Hepatocyte (in vitro differentiated cells): ENCODE results near the gene GLRX2. TPM values are rescaled to one million over a fixed set of nuclear protein-coding genes. Genes with fewer than 3 reads are reported as not detected.

ENCODE experiments used
- DNase-seq: peaks from one replicate; pipeline ENCODE4 v3.0.0-alpha.2; 2016; ENCODE audit warnings: low spot score
- H2AFZ ChIP-seq: fragments of 200-600 bp; sonication (generic); 2 replicates; pipeline ENCODE4 v1.6.0; 2016; ENCODE audit warnings: antibody characterized with exemption, mild to moderate bottlenecking
- H3K27ac ChIP-seq: fragments of 200-600 bp; sonication (generic); 2 replicates; pipeline ENCODE4 v1.5.1; 2016; ENCODE audit warnings: mild to moderate bottlenecking
- H3K27me3 ChIP-seq: fragments of 200-600 bp; sonication (generic); 2 replicates; pipeline ENCODE4 v1.6.1; 2016
- H3K36me3 ChIP-seq: fragments of 200-600 bp; sonication (generic); replicated peaks from 2 replicates; pipeline ENCODE4 v1.5.1; 2016; ENCODE audit warnings: low read depth; ENCODE audit not compliant: insufficient read depth
- H3K4me1 ChIP-seq: fragments of 200-600 bp; sonication (generic); 2 replicates; pipeline ENCODE4 v1.5.1; 2016; ENCODE audit warnings: mild to moderate bottlenecking, moderate library complexity; ENCODE audit not compliant: insufficient read depth
- H3K4me2 ChIP-seq: fragments of 200-600 bp; sonication (generic); 2 replicates; pipeline ENCODE4 v1.6.0; 2016
- H3K4me3 ChIP-seq: fragments of 200-600 bp; sonication (generic); 2 replicates; pipeline ENCODE4 v1.5.1; 2016; ENCODE audit warnings: mild to moderate bottlenecking
- H3K79me2 ChIP-seq: fragments of 200-600 bp; sonication (generic); 2 replicates; pipeline ENCODE4 v1.6.0; 2017; ENCODE audit warnings: mild to moderate bottlenecking
- H3K9me2 ChIP-seq: fragments of 200-600 bp; sonication (generic); replicated peaks from 2 replicates; pipeline ENCODE4 v1.6.0; 2017; ENCODE audit warnings: mild to moderate bottlenecking; ENCODE audit not compliant: insufficient read depth
- H3K9me3 ChIP-seq: fragments of 200-600 bp; sonication (generic); 2 replicates; pipeline ENCODE4 v1.5.1; 2016; ENCODE audit warnings: low read depth, mild to moderate bottlenecking
- H4K20me1 ChIP-seq: fragments of 200-600 bp; sonication (generic); 2 replicates; pipeline ENCODE4 v1.6.0; 2016; ENCODE audit warnings: mild to moderate bottlenecking; ENCODE audit not compliant: insufficient read depth, poor library complexity, severe bottlenecking
- CTCF ChIP-seq: fragments of 200-600 bp; sonication (generic); IDR thresholded peaks from 2 replicates; pipeline ENCODE4 v1.5.1; 2016; ENCODE audit warnings: antibody characterized with exemption, mild to moderate bottlenecking; ENCODE audit not compliant: poor library complexity
- EZH2 ChIP-seq: fragments of 200-600 bp; sonication (generic); IDR thresholded peaks from 2 replicates; pipeline ENCODE4 v1.6.1; 2016; ENCODE audit warnings: antibody characterized with exemption, mild to moderate bottlenecking, borderline replicate concordance
- EZH2phosphoT487 ChIP-seq: fragments of 200-600 bp; sonication (generic); IDR thresholded peaks from one replicate; pipeline ENCODE4 v1.6.1; 2018; ENCODE audit warnings: antibody characterized with exemption, mild to moderate bottlenecking, low read depth, moderate library complexity; ENCODE audit not compliant: unreplicated experiment, severe bottlenecking
- WGBS: methylation state at CpG from one replicate; pipeline ENCODE4 v1.1.6; 2016; ENCODE audit warnings: low lambda C conversion rate; ENCODE audit errors: missing lambda C conversion rate; 5-methylcytosine and 5-hydroxymethylcytosine counted together
- polyA plus RNA-seq: library from polyadenylated mRNA; unstranded; fragments of >200 nt; fragmentation: Nextera tagmentation; extraction: Ambion mirVana; gene quantifications from 2 replicates; pipeline ENCODE4 v1.2.1, GENCODE V29; 2016
- total RNA-seq: library from RNA; depleted of rRNA; stranded (reverse); fragments of >200 nt; gene quantifications from 2 replicates; pipeline ENCODE4 v1.2.3, GENCODE V29; 2014

The GLRX2 gene
- total and polyA plus RNA-seq, 2 experiments from 2014 or later: 20.4 to 41.0 TPM

GRCh38 chr1:193069748-193070385 lies 35.3 kb downstream of the GLRX2 start:
- Histone ChIP-seq H3K36me3 (no peaks in the 10 kb centered on the region), H3K4me1 (no peaks in the 10 kb centered on the region), H3K27ac (no peak overlapping the region), H3K9me3 (no peaks in the 10 kb centered on the region), H4K20me1 (peaks cover 31% of the 10 kb centered on the region), H3K27me3 (no peaks in the 10 kb centered on the region), H3K4me3 (no peak overlapping the region), H3K79me2 (peaks cover 87% of the 10 kb centered on the region), H3K9me2 (no peaks in the 10 kb centered on the region), H3K4me2 (no peak overlapping the region), H2AFZ (no peak overlapping the region)
- TF ChIP-seq CTCF (peak; percentile 15), EZH2phosphoT487 (no peak), EZH2 (no peak)
- no peak for DNase-seq
- 79% methylated on average over 4 of the region's 4 CpGs for WGBS

DNA sequence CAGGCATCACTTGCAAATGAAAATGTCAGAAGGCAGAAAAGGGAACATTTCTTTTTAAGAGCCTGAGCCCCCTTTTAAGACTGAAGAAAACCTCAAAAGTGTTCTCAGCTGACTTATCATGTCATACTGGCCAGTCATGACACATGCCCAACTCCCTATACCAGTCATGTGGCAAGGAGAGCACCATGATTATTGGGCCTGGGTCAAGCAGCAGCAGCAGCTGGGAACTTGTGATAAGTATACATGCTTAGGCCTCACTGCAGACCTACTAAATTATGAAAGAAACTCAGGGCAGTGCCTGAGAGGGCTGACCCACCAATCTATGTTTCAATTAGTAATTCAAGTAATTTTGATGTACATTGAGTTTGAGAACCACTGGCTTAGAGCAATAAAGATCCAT lies 37.2 kb downstream of the GLRX2 start:
- no peak for DNase-seq
- Histone ChIP-seq H3K9me3 (no peaks in the 10 kb centered on the region), H3K79me2 (peaks cover 99% of the 10 kb centered on the region), H3K4me3 (no peak overlapping the region), H3K4me1 (no peaks in the 10 kb centered on the region), H4K20me1 (peaks cover 39% of the 10 kb centered on the region), H2AFZ (no peak overlapping the region), H3K4me2 (no peak overlapping the region), H3K36me3 (no peaks in the 10 kb centered on the region), H3K27me3 (no peaks in the 10 kb centered on the region), H3K9me2 (no peaks in the 10 kb centered on the region), H3K27ac (no peak overlapping the region)
- TF ChIP-seq CTCF: no peak
- no peak for TF ChIP-seq EZH2phosphoT487
- TF ChIP-seq EZH2: no peak

GRCh38 chr1:193066606-193067005 lies 38.6 kb downstream of the GLRX2 start:
- no peaks in the 10 kb centered on the region for H3K9me3 ChIP-seq
- H3K4me2 ChIP-seq: no peak overlapping the region
- H3K27me3 ChIP-seq: no peaks in the 10 kb centered on the region
- no peak overlapping the region for H2AFZ ChIP-seq
- no peak overlapping the region for H3K4me3 ChIP-seq
- TF ChIP-seq EZH2phosphoT487 (no peak), EZH2 (no peak), CTCF (no peak)
- no peaks in the 10 kb centered on the region for H3K4me1 ChIP-seq
- no peak overlapping the region for H3K27ac ChIP-seq
- no peaks in the 10 kb centered on the region for H3K36me3 ChIP-seq
- peaks cover 40% of the 10 kb centered on the region for H4K20me1 ChIP-seq
- no peak for DNase-seq
- 88% methylated on average over 4 of the region's 4 CpGs for WGBS
- no peaks in the 10 kb centered on the region for H3K9me2 ChIP-seq
- peaks cover 99% of the 10 kb centered on the region for H3K79me2 ChIP-seq

DNA sequence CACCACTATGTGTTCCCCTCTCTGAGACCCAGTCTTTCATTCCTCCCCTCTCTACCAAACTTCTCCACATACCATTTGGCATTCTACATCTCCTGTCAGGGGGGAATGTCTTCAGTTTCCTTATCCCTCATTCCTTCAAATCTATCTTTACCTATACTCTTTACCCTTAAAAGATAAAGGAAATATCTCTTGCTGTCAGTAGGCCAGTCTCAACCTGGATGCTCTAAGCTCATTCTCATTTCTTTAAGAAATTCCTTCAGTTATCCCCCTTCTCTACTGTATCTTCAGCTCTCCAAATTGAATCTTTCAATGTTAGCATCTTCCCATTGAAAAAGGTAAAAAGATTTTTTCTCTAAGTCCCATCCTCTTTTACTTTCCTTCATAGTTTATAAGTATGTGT lies 39.3 kb downstream of the GLRX2 start:
- H4K20me1 ChIP-seq: peaks cover 41% of the 10 kb centered on the region
- peaks cover 99% of the 10 kb centered on the region for H3K79me2 ChIP-seq
- TF ChIP-seq CTCF (no peak), EZH2 (no peak), EZH2phosphoT487 (no peak)
- H3K27me3 ChIP-seq: no peaks in the 10 kb centered on the region
- no peak overlapping the region for H3K4me2 ChIP-seq
- no peaks in the 10 kb centered on the region for H3K9me2 ChIP-seq
- H2AFZ ChIP-seq: no peak overlapping the region
- DNase-seq: no peak
- no peak overlapping the region for H3K27ac ChIP-seq
- H3K9me3 ChIP-seq: no peaks in the 10 kb centered on the region
- H3K4me3 ChIP-seq: no peak overlapping the region
- no peaks in the 10 kb centered on the region for H3K36me3 ChIP-seq
- H3K4me1 ChIP-seq: peaks cover 4% of the 10 kb centered on the region
